Left hindlimb (tissue), 1 donor: ENCODE measurements around the gene FTSJ3.
"Not testable (repeated sequence)": the region's sequence is repeated elsewhere in the genome, so short reads cannot be mapped to it uniquely, and the experiment has no call there.

Experiments used
- DNase-seq: peaks from one replicate; pipeline ENCODE4 v3.0.0-alpha.2; 2018

FTSJ3 gene

DNA sequence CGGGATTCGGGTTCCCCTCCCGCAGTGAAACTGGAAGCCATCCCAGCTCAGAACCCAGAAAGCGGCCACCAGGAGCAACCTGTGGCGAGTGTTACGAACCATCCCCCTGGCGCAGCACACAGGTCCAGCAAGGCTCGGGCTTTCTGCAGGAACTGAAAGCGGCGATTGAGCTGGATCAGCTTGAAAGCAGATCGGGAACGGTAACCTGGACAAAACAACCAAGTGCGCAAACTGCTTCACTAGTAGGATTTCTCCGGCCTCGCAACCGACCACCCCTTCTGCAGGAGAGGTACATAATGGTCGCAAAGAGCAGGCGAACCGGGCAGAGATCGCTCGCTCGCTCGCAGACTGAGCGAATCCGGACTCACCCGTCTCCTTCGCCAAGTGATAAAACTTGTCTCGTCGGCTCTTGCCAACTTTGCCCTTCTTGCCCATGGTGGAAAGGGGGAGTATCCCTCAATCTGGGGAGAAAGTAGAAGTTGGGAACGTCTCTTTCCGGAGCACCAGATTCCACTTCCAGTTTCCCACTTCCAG, 928 bp downstream of the FTSJ3 start:
- DNase-seq = no peak

DNA sequence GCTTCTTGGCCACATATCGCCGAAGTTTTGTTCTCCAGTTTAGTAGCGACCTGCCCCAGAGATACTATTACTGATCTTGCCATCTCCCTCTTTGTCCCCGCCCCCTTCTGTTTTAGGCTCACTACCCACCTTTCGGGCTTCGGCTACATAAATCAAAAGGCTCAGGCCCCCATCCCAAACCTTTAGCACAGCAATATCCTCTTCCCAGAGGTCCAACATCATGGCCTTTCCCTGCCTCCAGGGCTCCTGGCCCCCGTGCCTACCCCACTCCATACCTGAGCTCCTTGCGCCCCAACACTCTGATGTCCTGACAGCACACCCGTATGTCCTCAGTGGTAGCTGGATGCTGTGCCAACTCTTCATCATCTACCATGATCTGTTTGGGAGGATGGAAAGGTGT, 3.1 kb downstream of the FTSJ3 start:
- no peak for DNase-seq

DNA sequence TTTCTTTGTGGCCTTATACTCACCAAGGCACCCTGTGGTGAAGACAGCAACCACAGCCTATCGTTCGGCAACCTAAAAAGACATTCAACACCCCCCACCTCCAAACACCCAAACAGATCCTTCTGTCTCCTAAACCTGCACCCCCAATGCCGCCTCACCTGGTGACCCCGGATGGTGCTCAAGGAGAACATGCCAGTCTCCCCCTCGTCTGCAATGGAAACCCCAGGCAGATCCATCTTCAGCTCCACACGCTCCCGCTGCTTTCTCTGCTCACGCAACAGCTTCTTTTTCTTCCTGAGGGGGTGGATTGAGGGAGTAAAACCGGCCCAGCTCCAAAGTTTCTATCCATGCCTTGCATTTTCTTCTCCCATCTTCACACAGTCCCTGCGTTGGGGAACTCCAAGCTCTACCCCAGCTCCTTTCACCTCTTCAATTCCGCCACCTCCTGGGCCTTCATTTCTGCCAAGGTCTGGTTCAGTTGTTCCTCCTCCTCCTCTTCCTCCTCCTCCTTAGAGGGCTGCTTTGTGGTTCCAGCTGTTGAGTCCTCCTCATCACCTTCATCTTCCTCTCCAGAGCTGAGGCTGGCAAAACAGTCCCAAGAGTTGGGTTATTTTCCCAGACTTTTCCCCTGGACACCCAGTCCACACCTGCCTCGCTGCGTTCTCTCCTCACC, 3.7 kb downstream of the FTSJ3 start:
- no peak for DNase-seq

DNA sequence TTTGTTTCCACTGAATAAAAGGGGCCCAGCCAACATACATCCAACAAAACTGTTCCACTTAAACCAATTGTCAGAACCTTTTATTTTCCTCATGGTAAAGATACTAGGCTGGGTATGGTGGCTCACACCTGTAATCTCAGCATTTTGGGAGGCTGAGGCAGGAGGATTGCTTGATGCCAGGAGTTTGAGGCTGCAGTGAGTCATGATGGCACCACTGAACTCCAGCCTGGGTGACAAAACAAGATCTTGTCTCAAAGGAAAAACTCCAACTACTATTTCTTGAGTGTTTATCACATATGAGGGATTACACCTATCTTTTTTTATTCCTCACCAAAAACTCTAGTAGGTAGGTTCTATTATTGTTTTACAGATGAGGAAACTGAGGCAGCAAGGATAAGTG, 4.9 kb downstream of the FTSJ3 start:
- no peak for DNase-seq

DNA sequence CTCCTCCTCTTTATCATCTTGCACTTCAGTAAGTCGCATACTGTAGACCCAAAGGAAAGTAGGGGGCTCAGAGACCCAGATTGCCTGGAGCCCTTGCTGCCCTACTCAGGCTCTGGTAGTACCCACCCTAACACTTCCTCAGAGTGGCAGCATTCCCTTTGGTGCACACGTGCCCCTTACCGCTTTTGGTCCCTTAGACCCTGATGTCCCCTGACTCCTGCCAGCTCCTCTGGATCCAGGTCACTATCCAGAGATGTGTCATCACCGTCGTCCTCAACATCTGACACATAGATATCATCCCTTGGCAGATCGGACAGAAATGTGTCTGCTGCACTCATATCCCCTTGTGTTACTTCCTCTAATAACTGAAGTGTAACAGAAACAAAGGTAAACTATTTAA, 5.7 kb downstream of the FTSJ3 start:
- no peak for DNase-seq

DNA sequence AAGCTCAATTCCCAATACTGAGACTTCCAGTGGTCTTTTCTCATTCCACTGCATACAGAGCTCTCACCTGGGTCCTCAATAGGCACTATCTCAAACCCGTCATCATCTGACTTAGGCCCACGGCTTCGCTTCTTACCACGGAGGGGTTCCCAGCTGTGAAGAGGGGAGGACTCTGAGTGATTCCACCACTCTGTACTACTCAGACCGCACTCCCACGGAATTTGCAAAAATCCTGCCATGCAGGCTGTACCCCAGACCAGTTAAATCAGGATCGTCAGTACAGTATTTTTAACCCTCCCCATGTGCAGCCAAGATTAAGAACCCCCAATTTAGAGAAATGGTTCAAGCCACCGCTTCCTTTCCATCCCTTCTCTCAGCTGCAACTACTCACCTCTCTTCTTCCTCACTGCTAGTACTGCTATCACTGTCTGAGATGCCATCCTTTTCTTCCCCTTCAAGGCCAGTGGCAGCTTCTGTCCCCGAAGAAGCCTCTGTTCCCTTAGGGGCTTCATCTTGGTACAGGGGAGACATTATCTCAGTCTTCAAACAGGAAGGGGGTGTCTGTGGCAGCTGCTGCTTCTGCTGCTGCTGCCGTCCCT, 6.4 kb downstream of the FTSJ3 start:
- no peak for DNase-seq

DNA sequence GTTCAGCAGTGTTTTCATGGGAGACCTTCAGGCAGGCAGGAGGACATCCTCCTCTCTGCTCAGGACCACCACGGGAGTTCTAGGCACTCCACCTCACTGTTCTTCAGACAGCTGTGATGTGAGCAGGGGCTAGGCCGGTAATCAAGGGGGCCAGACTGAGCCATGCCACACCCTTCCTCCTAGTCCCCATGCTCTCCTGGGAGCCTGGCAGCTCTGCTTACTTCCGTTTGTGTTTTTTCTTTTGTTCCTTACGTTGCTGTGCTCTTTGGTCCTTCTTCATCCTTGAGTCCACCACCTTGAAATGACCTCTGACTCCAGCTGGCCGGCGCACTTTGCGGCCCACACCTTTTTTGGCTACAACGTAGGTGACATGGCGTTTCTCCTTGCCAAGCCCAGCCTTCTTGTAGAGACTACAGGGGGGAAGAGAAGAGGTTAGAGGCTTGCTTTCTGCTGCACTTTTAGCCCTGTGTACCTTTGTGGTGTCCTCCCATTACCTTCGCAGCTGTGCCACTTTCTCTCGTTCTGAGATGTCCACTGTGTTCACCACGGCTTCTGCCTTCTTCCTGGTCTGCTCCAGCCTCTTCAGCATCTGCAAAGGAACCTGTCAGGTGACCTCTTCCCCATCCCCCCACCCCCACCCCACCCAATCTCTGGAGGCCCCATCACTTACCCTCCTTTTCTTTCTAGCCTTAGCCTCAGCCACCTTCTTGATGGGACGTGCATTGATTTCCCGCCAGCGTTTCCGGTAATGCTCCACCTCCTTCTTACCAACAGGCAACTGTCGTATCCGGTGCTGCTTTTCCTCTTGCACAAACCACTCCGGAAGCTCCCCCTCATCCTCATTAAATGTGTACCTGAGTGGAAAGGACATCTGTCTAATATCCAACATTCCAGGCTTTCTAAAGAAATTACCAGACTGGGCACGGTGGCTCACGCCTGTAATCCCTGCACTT, 7.6 kb downstream of the FTSJ3 start:
- DNase-seq = no peak

DNA sequence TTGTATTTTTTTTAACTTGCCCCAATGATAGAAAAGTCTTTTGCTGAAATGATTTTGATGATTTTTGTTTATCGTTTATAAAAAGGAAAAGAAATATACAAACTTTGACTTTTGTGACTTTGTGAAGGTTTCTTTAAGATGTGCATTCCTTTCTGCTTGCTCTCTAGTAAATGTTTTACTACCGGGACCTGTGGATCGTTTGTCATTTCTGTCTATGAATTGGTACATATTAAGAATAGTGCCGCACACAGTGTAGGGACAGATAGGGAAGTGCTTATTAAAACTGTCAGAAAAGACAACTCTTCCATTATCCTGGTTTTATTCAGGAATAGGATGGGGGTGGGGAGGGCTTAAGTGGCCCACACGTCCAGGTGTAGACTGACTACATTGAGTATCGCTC, 8.3 kb downstream of the FTSJ3 start:
- DNase-seq = no peak

DNA sequence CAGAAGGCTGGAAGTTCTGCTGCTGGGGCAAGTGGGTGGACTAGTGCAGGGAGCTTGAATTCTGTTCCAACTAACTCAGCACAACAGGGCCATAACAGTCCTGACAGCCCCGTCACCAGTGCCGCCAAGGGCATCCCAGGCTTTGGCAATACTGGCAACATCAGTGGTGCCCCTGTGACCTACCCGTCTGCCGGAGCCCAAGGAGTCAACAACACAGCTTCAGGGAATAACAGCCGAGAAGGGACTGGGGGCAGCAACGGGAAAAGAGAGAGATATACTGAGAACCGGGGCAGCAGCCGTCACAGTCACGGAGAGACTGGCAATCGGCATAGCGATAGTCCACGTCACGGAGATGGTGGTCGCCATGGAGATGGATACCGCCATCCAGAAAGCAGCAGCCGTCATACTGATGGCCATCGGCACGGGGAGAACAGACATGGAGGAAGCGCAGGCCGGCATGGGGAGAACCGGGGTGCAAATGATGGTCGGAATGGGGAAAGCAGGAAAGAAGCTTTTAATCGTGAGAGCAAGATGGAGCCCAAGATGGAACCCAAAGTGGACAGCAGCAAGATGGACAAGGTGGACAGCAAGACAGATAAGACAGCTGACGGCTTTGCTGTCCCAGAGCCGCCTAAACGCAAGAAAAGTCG, 9.6 kb downstream of the FTSJ3 start:
- no peak for DNase-seq

DNA sequence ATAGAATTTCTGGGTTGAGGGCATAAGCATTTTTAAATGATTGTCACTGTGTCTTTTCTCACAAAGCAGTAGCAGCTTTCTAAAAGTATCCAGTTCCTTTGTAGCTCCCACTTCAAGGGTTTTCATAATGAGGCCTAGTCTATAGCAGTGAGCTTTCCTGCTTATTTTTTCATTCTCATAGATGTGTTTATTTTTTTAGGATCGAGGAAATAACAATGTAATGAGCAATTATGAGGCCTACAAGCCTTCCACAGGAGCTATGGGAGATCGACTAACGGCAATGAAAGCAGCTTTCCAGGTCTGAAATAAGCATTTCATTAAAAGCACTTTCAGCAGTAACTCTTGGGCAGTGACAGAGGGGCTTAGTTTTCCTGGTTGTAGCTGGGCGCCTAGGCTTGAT, 10.8 kb downstream of the FTSJ3 start:
- no peak for DNase-seq

DNA sequence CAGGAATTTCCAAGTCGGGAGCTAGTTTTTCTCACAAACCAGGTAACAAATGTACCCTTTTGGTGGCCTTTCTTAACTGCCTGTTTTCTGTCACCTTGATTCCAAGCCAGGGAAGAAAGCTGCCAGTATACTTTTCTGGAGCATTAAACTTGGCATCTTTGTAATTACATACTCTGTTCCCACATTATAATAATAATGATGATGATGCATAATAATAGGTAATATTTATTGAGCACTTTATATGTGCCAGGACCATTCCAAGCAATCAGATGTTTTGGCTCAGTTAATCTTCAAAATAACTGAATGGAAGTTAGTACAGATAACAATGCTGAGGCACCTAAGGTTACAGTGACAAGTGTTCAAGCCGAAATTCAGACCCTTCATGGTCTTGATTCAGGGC, 11.3 kb downstream of the FTSJ3 start:
- no peak for DNase-seq

DNA sequence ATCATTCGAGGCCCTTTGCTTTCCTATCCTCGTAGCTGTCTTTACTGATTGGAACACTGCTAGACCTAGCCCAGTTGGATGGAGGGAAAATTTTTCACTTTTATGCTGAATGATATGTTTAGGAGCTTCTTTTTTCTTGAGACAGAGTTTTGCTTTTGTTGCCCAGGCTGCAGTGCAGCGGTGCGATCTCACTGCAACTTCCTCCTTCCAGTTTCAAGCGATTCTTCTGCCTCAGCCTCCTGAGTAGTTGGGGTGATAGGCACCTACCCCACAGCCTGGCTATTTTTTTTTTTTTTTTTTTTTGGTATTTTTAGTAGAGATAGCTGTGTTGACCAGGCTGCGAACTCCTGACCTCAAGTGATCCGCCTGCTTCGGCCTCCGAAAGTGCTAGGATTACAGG, 17.5 kb downstream of the FTSJ3 start:
- no peak for DNase-seq

DNA sequence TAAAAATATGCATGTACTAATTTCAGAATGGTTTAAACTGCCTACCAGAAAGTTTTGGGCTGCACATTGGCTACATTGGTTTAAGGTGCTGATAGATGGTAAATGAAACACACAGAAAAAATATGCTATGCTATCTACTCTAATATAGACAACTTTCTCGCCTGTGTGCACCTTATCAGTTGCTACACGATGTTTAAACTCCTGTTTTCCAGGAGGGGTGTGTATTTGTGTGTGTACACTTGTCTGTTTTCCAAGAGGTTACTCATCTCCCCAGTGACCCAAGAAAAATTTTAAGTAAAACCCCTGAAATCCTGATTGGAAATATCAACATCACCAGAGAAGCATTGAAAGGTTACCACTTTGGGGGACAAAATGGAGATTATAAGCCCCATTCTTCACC, 21.9 kb downstream of the FTSJ3 start:
- DNase-seq = no peak

DNA sequence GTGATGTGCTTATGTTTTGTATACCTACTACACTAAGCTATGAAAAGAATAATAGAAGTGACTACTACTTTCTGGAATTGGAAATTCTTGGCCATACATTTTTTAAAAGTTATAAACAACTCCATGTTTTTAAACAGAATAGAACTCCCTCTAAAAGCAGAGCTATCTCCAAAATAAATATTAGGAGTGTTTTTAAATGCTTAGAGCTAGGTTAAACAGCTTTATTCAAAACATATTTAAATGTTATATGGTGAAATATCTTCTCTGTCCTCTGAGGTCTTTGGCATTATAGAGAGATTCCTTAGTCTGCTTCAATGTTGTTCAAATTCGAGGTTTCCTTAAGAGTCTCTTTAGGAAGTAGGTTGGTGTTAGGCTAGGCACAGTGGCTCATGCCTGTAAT, 23.1 kb downstream of the FTSJ3 start:
- no peak for DNase-seq

DNA sequence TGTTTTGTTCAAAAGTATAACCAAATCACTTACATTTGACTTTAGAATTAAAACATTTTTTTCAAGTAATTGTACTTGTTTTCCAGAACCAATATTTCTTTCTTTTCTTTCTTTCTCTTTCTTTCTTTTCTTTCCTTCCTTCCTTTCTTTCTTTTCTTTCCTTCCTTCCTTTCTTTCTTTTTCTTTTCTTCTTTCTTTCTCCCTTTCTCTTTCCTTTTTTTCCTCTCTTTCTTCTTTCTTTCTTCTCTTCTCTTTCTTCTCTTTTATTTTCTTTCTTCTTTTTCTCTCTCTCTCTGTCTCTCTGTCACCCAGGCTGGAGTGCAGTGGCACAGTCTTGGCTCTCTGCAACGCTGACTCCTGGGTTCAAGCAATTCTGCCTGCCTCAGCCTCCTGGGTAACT, 26.7 kb downstream of the FTSJ3 start:
- DNase-seq = no peak

DNA sequence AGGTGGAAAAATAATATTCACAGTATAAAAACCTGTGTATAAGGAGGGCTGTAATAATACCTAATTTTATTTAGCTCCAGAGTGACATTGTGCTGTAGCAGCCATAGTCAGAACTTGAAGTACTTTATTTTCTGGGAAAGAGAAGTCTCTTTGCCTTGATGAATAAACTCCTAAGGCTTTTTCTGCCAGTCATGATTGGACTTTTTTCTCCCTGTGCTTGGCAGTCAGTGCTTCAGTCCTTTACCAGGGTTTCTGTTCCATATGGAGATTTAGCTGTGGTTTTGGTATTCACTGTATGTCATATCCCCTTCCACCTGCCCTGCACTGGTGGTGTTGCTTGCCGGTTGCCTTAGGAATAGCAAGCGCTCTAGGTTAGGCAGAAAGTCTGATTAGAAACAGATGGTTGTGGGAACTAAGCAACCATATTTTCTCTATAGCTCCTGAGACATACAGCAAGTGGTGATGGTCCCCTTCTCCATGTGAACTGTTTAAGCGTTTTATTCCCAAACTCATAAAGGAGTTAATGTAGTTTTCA, 28.8 kb downstream of the FTSJ3 start:
- no peak for DNase-seq

DNA sequence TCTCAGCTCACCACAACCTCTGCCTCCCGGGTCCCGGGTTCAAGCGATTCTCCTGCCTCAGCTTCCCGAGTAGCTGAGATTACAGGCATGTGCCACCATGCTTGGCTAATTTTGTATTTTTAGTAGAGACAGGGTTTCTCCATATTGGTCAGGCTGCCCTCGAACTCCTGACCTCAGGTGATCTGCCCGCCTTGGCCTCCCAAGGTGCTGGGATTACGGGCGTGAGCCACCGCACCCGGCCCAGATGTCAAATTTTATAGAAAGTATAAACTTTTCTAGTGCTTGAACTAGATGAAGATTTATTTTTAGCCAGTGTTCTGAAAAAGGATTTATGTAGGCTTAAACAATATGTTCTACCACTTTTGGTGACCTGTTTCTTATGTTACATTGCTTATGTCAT, 31.1 kb downstream of the FTSJ3 start:
- DNase-seq = not testable (repeated sequence)

DNA sequence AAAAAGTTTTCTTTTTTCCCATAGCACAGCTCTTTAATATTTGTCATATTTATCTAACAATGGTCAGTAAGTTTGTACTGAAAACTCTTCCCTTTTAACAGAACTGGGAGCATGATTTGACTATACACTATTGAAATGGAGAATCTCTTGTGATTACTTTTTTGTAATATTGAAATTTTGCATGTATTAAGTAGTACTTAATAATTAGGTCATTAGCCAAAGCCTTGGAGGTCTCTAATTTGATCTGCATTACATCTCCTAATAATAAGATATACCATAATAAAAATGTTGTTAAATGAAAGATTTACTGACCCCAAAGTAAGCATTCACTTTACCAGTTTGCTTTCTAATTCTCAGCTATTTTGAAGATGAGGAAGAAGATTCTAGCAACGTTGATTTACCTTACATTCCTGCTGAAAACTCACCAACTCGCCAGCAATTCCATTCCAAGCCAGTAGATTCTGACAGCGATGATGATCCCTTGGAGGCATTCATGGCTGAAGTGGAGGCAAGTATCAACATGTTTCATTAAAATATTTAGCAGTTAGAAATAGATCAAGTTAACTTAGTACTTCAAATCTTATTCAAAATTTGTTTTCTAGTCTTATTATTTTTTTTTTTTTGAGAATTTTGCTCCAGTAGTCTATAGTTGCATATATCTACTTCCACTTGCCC, 35.3 kb downstream of the FTSJ3 start:
- DNase-seq = no peak

DNA sequence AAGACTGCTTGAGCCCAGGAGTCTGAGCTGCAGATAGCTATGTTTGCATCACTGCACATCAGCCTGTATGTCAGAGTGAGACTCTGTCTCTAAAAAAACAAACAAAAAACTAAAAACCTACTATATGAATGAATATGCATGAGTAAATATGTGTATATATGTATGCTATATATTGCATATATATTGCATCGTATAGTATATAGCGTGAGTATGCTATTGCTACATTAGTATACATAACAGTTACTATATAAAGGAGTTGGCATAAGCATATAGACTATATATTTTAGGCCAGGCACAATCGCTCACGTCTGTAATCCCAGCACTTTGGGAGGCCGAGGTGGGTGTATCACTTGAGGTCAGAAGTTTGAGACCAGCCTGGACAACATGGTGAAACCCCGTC, 37.4 kb downstream of the FTSJ3 start:
- DNase-seq = no peak

DNA sequence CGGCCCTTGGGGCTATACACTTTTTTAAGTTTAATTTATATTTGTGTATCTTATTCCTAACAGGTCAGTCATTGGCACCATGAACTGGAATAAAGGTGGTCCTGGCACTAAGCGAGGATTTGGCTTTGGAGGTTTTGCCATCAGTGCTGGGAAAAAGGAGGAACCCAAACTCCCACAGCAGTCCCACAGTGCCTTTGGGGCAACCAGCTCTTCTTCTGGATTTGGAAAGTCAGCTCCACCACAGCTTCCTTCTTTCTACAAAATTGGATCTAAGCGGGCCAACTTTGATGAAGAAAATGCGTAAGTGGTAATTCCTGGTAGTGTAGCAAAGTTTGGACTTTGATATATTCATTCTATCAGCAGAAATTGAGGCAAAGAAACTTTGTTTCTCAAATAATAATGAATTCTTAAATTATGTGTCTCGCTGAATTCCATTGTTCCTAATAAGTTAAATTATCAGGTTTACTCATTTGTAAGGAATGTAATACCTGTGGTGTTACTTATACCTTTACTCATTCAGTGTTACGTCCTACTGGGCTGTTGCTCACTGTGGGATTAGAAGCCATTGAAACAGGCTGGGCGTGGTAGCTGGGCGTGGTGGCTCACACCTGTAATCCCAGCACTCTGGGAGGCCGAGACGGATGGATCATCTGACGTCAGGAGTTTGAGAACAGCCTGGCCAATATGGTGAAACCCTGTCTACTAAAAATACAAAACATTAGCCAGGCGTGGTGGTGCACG, 40.3 kb downstream of the FTSJ3 start:
- no peak for DNase-seq

DNA sequence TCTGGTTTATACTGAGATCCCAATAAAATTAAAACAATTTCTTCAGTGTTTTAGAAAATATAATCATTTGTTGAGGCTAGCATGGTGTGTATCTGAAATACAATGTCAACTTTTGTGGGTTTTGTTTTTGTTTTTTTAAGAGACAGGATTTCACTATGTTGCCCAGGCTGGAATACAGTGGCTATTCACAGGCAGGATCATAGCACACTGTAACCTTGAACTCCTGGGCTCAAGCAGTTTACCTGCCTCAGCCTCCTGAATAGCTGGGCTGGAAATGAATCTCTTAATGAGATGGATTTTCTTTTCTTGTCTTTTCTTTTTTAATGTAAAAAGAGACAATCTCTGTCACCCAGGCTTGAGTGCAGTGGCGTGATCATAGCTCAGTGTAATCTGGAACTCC, 41.3 kb downstream of the FTSJ3 start:
- DNase-seq = no peak

DNA sequence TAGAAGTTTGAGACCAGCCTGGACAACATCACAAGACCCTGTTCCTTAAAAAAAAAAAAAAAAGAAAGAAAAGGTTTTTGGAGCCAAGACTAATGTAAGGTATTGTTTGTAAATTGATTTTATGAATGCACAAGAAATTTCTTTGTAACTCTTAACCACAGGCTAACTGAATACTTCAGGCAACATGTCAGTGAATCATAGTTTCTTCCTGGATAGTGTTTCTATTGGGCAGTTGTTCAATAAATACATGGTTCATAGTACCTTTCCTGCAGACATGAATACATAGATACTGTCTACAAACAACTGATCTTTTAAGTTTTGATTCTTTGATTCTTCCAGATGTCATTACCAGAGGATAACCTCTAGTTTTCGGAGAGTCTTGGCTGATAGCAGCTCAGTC, 41.9 kb downstream of the FTSJ3 start:
- no peak for DNase-seq
